GM23338 (cell line): Measurements from ENCODE around the gene IFNL2. TPM values are rescaled to one million over a fixed set of nuclear protein-coding genes. Genes with fewer than 3 reads are reported as not detected.
"Not testable (repeated sequence)": the region's sequence is repeated elsewhere in the genome, so short reads cannot be mapped to it uniquely, and the experiment has no call there.

Source experiments
- ATAC-seq: fragments of 200-7000 bp; cut with Tn5 transposase; 3 replicates; pipeline ENCODE4 v1.9.1; 2020
- DNase-seq: peaks from one replicate; pipeline ENCODE4 v3.0.0-alpha.2; 2015; ENCODE audit warnings: low spot score
- H2AFZ ChIP-seq: fragments of 200-600 bp; sonication (generic); 2 replicates; pipeline ENCODE4 v1.8.0; 2016; ENCODE audit warnings: antibody characterized with exemption, mild to moderate bottlenecking, moderate library complexity
- H3F3A ChIP-seq: fragments of 200-600 bp; sonication (generic); replicated peaks from 2 replicates; pipeline ENCODE4 v1.8.0; 2017; ENCODE audit warnings: antibody characterized with exemption, mixed run types, low read depth
- H3K27ac ChIP-seq: fragments of 200-600 bp; sonication (generic); 2 replicates; pipeline ENCODE4 v1.6.1; 2016; ENCODE audit warnings: low read depth
- H3K27me3 ChIP-seq: fragments of 200-600 bp; sonication (generic); 2 replicates; pipeline ENCODE4 v1.8.0; 2016; ENCODE audit warnings: mild to moderate bottlenecking, mixed run types, moderate library complexity; ENCODE audit not compliant: insufficient read depth
- H3K36me3 ChIP-seq: fragments of 200-600 bp; sonication (generic); 2 replicates; pipeline ENCODE4 v1.8.0; 2016; ENCODE audit warnings: mild to moderate bottlenecking; ENCODE audit not compliant: insufficient read depth
- H3K4me1 ChIP-seq: fragments of 200-600 bp; sonication (generic); 2 replicates; pipeline ENCODE4 v1.8.0; 2016; ENCODE audit warnings: mild to moderate bottlenecking, moderate library complexity; ENCODE audit not compliant: insufficient read depth
- H3K4me2 ChIP-seq: fragments of 200-600 bp; sonication (generic); 2 replicates; pipeline ENCODE4 v1.7.1; 2017; ENCODE audit warnings: mixed run types
- H3K4me3 ChIP-seq: fragments of 200-600 bp; sonication (generic); 2 replicates; pipeline ENCODE4 v1.6.1; 2016; ENCODE audit warnings: mixed run types
- H3K79me2 ChIP-seq: fragments of 200-600 bp; sonication (generic); replicated peaks from 2 replicates; pipeline ENCODE4 v1.8.0; 2017; ENCODE audit warnings: mild to moderate bottlenecking; ENCODE audit not compliant: insufficient read depth
- H3K9me2 ChIP-seq: fragments of 200-600 bp; sonication (generic); 2 replicates; pipeline ENCODE4 v1.8.0; 2017; ENCODE audit not compliant: insufficient read depth
- H4K20me1 ChIP-seq: fragments of 200-600 bp; sonication (generic); replicated peaks from 2 replicates; pipeline ENCODE4 v1.8.0; 2017; ENCODE audit warnings: mild to moderate bottlenecking; ENCODE audit not compliant: insufficient read depth
- H3K27ac Mint-ChIP-seq: 2 replicates; pipeline ENCODE4 v1.8.0; 2020; ENCODE audit warnings: inconsistent platforms, mild to moderate bottlenecking, moderate library complexity, mixed read lengths
- H3K27me3 Mint-ChIP-seq: 3 replicates; pipeline ENCODE4 v1.8.0; 2022; ENCODE audit warnings: low read depth, mild to moderate bottlenecking, moderate library complexity, mixed read lengths, inconsistent platforms; ENCODE audit not compliant: insufficient read depth, poor library complexity
- H3K36me3 Mint-ChIP-seq: 3 replicates; pipeline ENCODE4 v1.8.0; 2021; ENCODE audit warnings: low read depth, mild to moderate bottlenecking, inconsistent platforms, moderate library complexity, mixed read lengths
- H3K4me1 Mint-ChIP-seq: 3 replicates; pipeline ENCODE4 v1.8.0; 2020; ENCODE audit warnings: mild to moderate bottlenecking, inconsistent platforms, mixed read lengths
- H3K4me3 Mint-ChIP-seq: 3 replicates; pipeline ENCODE4 v1.8.0; 2021; ENCODE audit warnings: moderate library complexity, mild to moderate bottlenecking, inconsistent platforms, mixed read lengths
- H3K9me3 Mint-ChIP-seq: 3 replicates; pipeline ENCODE4 v1.8.0; 2020; ENCODE audit warnings: moderate library complexity, mild to moderate bottlenecking, inconsistent platforms, mixed read lengths
- ETS1 ChIP-seq: IDR thresholded peaks from 2 replicates; pipeline ENCODE4 v1.6.1; 2016; ENCODE audit warnings: antibody characterized with exemption
- JUNB ChIP-seq: IDR thresholded peaks from one replicate; pipeline ENCODE4 v1.6.1; 2016; ENCODE audit warnings: antibody characterized with exemption; ENCODE audit not compliant: unreplicated experiment
- NANOG ChIP-seq: IDR thresholded peaks from 2 replicates; pipeline ENCODE4 v1.6.1; 2016; ENCODE audit warnings: antibody characterized with exemption, borderline replicate concordance
- POLR2AphosphoS5 ChIP-seq: IDR thresholded peaks from 2 replicates; pipeline ENCODE4 v1.6.1; 2016; ENCODE audit warnings: antibody characterized with exemption, low read depth
- REST ChIP-seq: IDR thresholded peaks from one replicate; pipeline ENCODE4 v1.6.1; 2018; ENCODE audit warnings: antibody characterized with exemption; ENCODE audit not compliant: unreplicated experiment
- STAT1 ChIP-seq: IDR thresholded peaks from one replicate; pipeline ENCODE4 v1.6.1; 2016; ENCODE audit warnings: antibody characterized with exemption; ENCODE audit not compliant: unreplicated experiment
- ZNF114 ChIP-seq: fragments of 250-450 bp; sonication (Bioruptor Pico); IDR thresholded peaks from 2 replicates; pipeline ENCODE4 v1.5.0; 2020; ENCODE audit warnings: mild to moderate bottlenecking, moderate library complexity
- ZNF331 ChIP-seq: fragments of 250-450 bp; sonication (Bioruptor Pico); IDR thresholded peaks from 2 replicates; pipeline ENCODE4 v1.5.0; 2020; ENCODE audit warnings: low read depth, mild to moderate bottlenecking, moderate library complexity
- ZNF462 ChIP-seq: fragments of 250-450 bp; sonication (Bioruptor Pico); IDR thresholded peaks from 2 replicates; pipeline ENCODE4 v1.5.0; 2020; ENCODE audit warnings: mild to moderate bottlenecking, moderate library complexity
- polyA plus RNA-seq: library from polyadenylated mRNA; unstranded; fragments of >200 nt; fragmentation: Nextera tagmentation; extraction: Ambion mirVana; gene quantifications from 2 replicates; pipeline ENCODE4 v1.2.1, GENCODE V29; 2016
- total RNA-seq: library from RNA; depleted of rRNA; stranded (reverse); fragments of >200 nt; shearing (Covaris generic); gene quantifications from 2 replicates; pipeline ENCODE4 v1.2.3, GENCODE V29; 2014

The IFNL2 gene
- total and polyA plus RNA-seq, 2 experiments from 2014 or later, result not detected

- no peak for TF ChIP-seq ZNF462 (CRISPR knock-in tag)
- no peak for TF ChIP-seq ETS1
- no peak for TF ChIP-seq STAT1
These were observed 29.3 kb upstream of the IFNL2 start (continued) for GRCh38 chr19:39238944-39239343.

GRCh38 chr19:39240421-39240820 is 27.8 kb upstream of the IFNL2 start:
- no peak overlapping the region for H3K27ac Mint-ChIP-seq
- no peaks in the 10 kb centered on the region for H4K20me1 ChIP-seq
- H3K4me3 ChIP-seq, result no peak overlapping the region
- no peaks in the 10 kb centered on the region for H3K36me3 ChIP-seq
- no peak for DNase-seq
- peaks cover 2% of the 10 kb centered on the region; the same call in 1 of the 3 replicates for H3K4me1 Mint-ChIP-seq
- H2AFZ ChIP-seq, result no peak overlapping the region
- H3K4me2 ChIP-seq, result no peak overlapping the region
- H3F3A ChIP-seq, result no peaks in the 10 kb centered on the region
- no peak for ATAC-seq
- H3K9me3 Mint-ChIP-seq, result no peaks in the 10 kb centered on the region; the same call in 2 of the 3 replicates
- H3K36me3 Mint-ChIP-seq, result no peaks in the 10 kb centered on the region; the same call in 2 of the 3 replicates
- H3K4me3 Mint-ChIP-seq, result no peak overlapping the region
- no peaks in the 10 kb centered on the region for H3K9me2 ChIP-seq
- H3K27ac ChIP-seq, result no peak overlapping the region
- H3K79me2 ChIP-seq, result no peaks in the 10 kb centered on the region
- H3K27me3 ChIP-seq, result peaks cover 14% of the 10 kb centered on the region; the same call in 1 of the 2 replicates
- TF ChIP-seq ZNF114 (CRISPR knock-in tag) (no peak), STAT1 (no peak), ZNF331 (no peak), NANOG (no peak), POLR2AphosphoS5 (no peak), REST (no peak), JUNB (no peak)
- peaks cover 8% of the 10 kb centered on the region for H3K27me3 Mint-ChIP-seq
- no peaks in the 10 kb centered on the region for H3K4me1 ChIP-seq

GRCh38 chr19:39243741-39244140 is 24.5 kb upstream of the IFNL2 start:
- H3K27ac ChIP-seq, H2AFZ ChIP-seq, H3K36me3 ChIP-seq, H3F3A ChIP-seq, DNase-seq, H3K4me1 ChIP-seq, ATAC-seq, H3K4me3 ChIP-seq, H3K79me2 ChIP-seq, H3K9me3 Mint-ChIP-seq, H3K4me2 ChIP-seq, H3K36me3 Mint-ChIP-seq, H3K27ac Mint-ChIP-seq, H3K4me3 Mint-ChIP-seq, H4K20me1 ChIP-seq, H3K9me2 ChIP-seq, H3K4me1 Mint-ChIP-seq: not testable (repeated sequence)
- H3K27me3 Mint-ChIP-seq, result peaks cover 26% of the 10 kb centered on the region
- H3K27me3 ChIP-seq, result peaks cover 43% of the 10 kb centered on the region
